ENCODE measurements around the gene TENM3.

TENM3 gene

GRCh38 chr4:182758273-182758672, 515.1 kb downstream of the TENM3 start:
- no peak for DNase-seq

- no peak for DNase-seq
Measured at GRCh38 chr4:182760551-182761043, 517.4 kb downstream of the TENM3 start.

- no peak for DNase-seq
Measured at GRCh38 chr4:182764137-182764536, 520.9 kb downstream of the TENM3 start.

- no peak for DNase-seq
Measured at GRCh38 chr4:182764642-182765041, 521.4 kb downstream of the TENM3 start.

GRCh38 chr4:182765987-182766856, 523.0 kb downstream of the TENM3 start:
- DNase-seq, result no peak

- DNase-seq, result no peak
Measured at GRCh38 chr4:182766857-182767250, 523.7 kb downstream of the TENM3 start.

- no peak for DNase-seq
Measured at GRCh38 chr4:182768838-182769237, 525.6 kb downstream of the TENM3 start.

- DNase-seq, result no peak
Measured at GRCh38 chr4:182770259-182770995, 527.2 kb downstream of the TENM3 start.

GRCh38 chr4:182770996-182771514, 527.9 kb downstream of the TENM3 start:
- no peak for DNase-seq

GRCh38 chr4:182775075-182775474, 531.9 kb downstream of the TENM3 start:
- DNase-seq, result no peak

- no peak for DNase-seq
Measured at GRCh38 chr4:182776376-182777105, 533.3 kb downstream of the TENM3 start.

GRCh38 chr4:182778222-182778982, 535.2 kb downstream of the TENM3 start:
- DNase-seq, result no peak

GRCh38 chr4:182786991-182787390, 543.8 kb downstream of the TENM3 start:
- no peak for DNase-seq

GRCh38 chr4:182788201-182788600, 545.0 kb downstream of the TENM3 start:
- no peak for DNase-seq

- no peak for DNase-seq
Measured at GRCh38 chr4:182789529-182789928, 546.3 kb downstream of the TENM3 start.

- no peak for DNase-seq
Measured at GRCh38 chr4:182795446-182796238, 552.4 kb downstream of the TENM3 start.

GRCh38 chr4:182799515-182800215, 556.5 kb downstream of the TENM3 start:
- no peak for DNase-seq

- DNase-seq, result no peak
Measured at GRCh38 chr4:182800216-182800515, 557.0 kb downstream of the TENM3 start.

- DNase-seq, result no peak
Measured at GRCh38 chr4:182801636-182802035, 558.4 kb downstream of the TENM3 start.

GRCh38 chr4:182802621-182803020, 559.4 kb downstream of the TENM3 start:
- no peak for DNase-seq

- DNase-seq, result no peak
Measured at GRCh38 chr4:182803235-182803634, 560.0 kb downstream of the TENM3 start.
